GM13977 (cell line): ENCODE results near the gene AGBL1.
"Not testable (repeated sequence)": the region's sequence is repeated elsewhere in the genome, so short reads cannot be mapped to it uniquely, and the experiment has no call there.

Source experiments
- DNase-seq: peaks from one replicate; pipeline ENCODE4 v3.0.0; 2012; ENCODE audit warnings: low spot score
- CTCF ChIP-seq: IDR thresholded peaks from 2 replicates; pipeline ENCODE4 v1.5.1; 2012; ENCODE audit warnings: mild to moderate bottlenecking, control low read depth; ENCODE audit not compliant: insufficient read depth; ENCODE audit errors: extremely low read depth, missing control alignments
- in situ Hi-C: fragments of 300-500 bp; cut with MboI; formaldehyde crosslinking; loops from one replicate; pipeline ENCODE4 v1.12.0; 2022; ENCODE audit warnings: low sequenced_read_pairs, low pct_unique_long_range_greater_than_20kb, mixed read lengths, inconsistent platforms; ENCODE audit not compliant: unreplicated experiment

The AGBL1 gene

GRCh38 chr15:86876387-86876944 lies 796.8 kb downstream of the AGBL1 start:
- DNase-seq: no peak
- TF ChIP-seq CTCF: no peak
- in situ Hi-C loops: no loop called here

- TF ChIP-seq CTCF: no peak
- in situ Hi-C loops: no loop called here
- no peak for DNase-seq
Observed at GRCh38 chr15:86877171-86877631, 797.5 kb downstream of the AGBL1 start.

- in situ Hi-C loops, DNase-seq: not testable (repeated sequence)
Observed at GRCh38 chr15:86878844-86879243, 799.2 kb downstream of the AGBL1 start.

GRCh38 chr15:86879250-86880229 lies 799.9 kb downstream of the AGBL1 start:
- TF ChIP-seq CTCF: no peak
- DNase-seq: no peak
- in situ Hi-C loops: no loop called here

GRCh38 chr15:86885616-86886015 lies 805.9 kb downstream of the AGBL1 start:
- in situ Hi-C loops: no loop called here
- no peak for DNase-seq
- no peak for TF ChIP-seq CTCF

- no peak for DNase-seq
Observed at GRCh38 chr15:86892774-86893449, 813.2 kb downstream of the AGBL1 start.

More at GRCh38 chr15:86892774-86893449, 813.2 kb downstream of the AGBL1 start:
- TF ChIP-seq CTCF: no peak
- in situ Hi-C loops: no loop called here
